Psoas muscle (tissue), 8 donors: ENCODE measurements around the gene CST3. TPM values are rescaled to one million over a fixed set of nuclear protein-coding genes. Genes with fewer than 3 reads are reported as not detected.

Source experiments
- ATAC-seq, 4 donors: fragments of 200-7000 bp; cut with Tn5 transposase; one replicate each; pipeline ENCODE4 v1.9.1; 2020; ENCODE audit warnings: moderate library complexity in 3 of 4, mild to moderate bottlenecking in 2 of 4
- DNase-seq, 2 donors: peaks; one replicate each; pipeline ENCODE4 v3.0.0-alpha.2; 2020
- H3K27ac ChIP-seq: fragments of 200-600 bp; one replicate; pipeline ENCODE4 v1.8.0; 2022
- H3K27me3 ChIP-seq, 3 donors: fragments of 200-600 bp in 1 of 3; one replicate each; pipeline versions ENCODE4 v1.6.1 to v1.8.0; 2013 to 2022; ENCODE audit warnings: low read length in 2 of 3, mild to moderate bottlenecking in 2 of 3, moderate library complexity in 1 of 3; ENCODE audit not compliant: insufficient read depth in 3 of 3
- H3K36me3 ChIP-seq, 2 donors: fragments of 200-600 bp in 1 of 2; one replicate each; pipeline versions ENCODE4 v1.6.1 to v1.8.0; 2013 to 2022; ENCODE audit warnings: low read depth in 1 of 2, mild to moderate bottlenecking in 1 of 2, moderate library complexity in 1 of 2; ENCODE audit not compliant: insufficient read depth in 1 of 2
- H3K4me1 ChIP-seq: fragments of 200-600 bp; one replicate; pipeline ENCODE4 v1.8.0; 2022
- H3K4me3 ChIP-seq: fragments of 200-600 bp; one replicate; pipeline ENCODE4 v1.8.0; 2022; ENCODE audit warnings: mild to moderate bottlenecking
- H3K9me3 ChIP-seq: fragments of 200-600 bp; one replicate; pipeline ENCODE4 v1.8.0; 2022
- CTCF ChIP-seq: fragments of 200-600 bp; IDR thresholded peaks from one replicate; pipeline ENCODE4 v1.8.0; 2022; ENCODE audit warnings: antibody characterized with exemption
- WGBS, 3 donors: extraction: QIAGEN DNeasy Blood & Tissue Kit; methylation state at CpG; one replicate each; pipeline versions ENCODE4 v1.1.6 to v1.1.7; 2013; 5-methylcytosine and 5-hydroxymethylcytosine counted together
- intact Hi-C, 2 donors: fragments of 100-400 bp; cut with DNase I; formaldehyde crosslinking; loops; one replicate each; pipeline versions ENCODE4 v1.11.0 to v1.14.2; 2022
- polyA plus RNA-seq, 3 donors: library from polyadenylated mRNA; stranded (reverse); fragments of 200-250 nt; gene quantifications; one replicate each; pipeline ENCODE4 v1.2.3, GENCODE V29; 2013
- total RNA-seq, 4 donors: library from RNA; stranded (reverse); fragmentation: NEBNext Ultra II Directional in 2 of 4; extraction: Animal tissue kit (Norgen Biotek cat#: 25700) in 2 of 4; gene quantifications; one replicate each; pipeline versions ENCODE4 v1.2.1 to v1.2.4, GENCODE V29; 2021 to 2023
- donor health status: healthy with polysubstance abuse.
- donor health status: DM: no; HTN: no; CAD: no; lungs with moderate emphysema.
- donor health status: Bipolar disorder and iron deficiency.
- donor health status: healthy.
- donor health status: DM: yes; HTN: yes; CAD: no.
- donor health status: DM: no; HTN: no; CAD: no.
- donor health status: DM: no; HTN: no; CAD: no.
- donor health status: DM: yes; HTN: yes; CAD: no.

CST3 gene
- total and polyA plus RNA-seq, 7 donors = 374 to 713 (median 422) TPM

GRCh38 chr20:23608251-23608846, 29.4 kb downstream of the CST3 start:
- peaks cover 0 to 3% (median 0%) of the 10 kb centered on the region in 3 donors for H3K27me3 ChIP-seq
- H3K36me3 ChIP-seq = no peaks in the 10 kb centered on the region
- no peak for TF ChIP-seq CTCF
- no peak overlapping the region for H3K27ac ChIP-seq
- H3K4me1 ChIP-seq = no peaks in the 10 kb centered on the region
- 63 to 78% (median 71%) methylated on average over 18 of the region's 18 CpGs for WGBS, 3 donors
- no peaks in the 10 kb centered on the region for H3K9me3 ChIP-seq
- H3K4me3 ChIP-seq = no peak overlapping the region
- intact Hi-C loops = loop anchor here (5.0 to 10.0 kb wide), 2 partner anchors 166 to 264 kb away; no protein-coding TSS in a partner anchor
- DNase-seq (no peak), ATAC-seq (no peak)

GRCh38 chr20:23607497-23608245, 30.1 kb downstream of the CST3 start:
- intact Hi-C loops = loop anchor here (2.0 to 10.0 kb wide), 3 partner anchors 165 to 263 kb away; no protein-coding TSS in a partner anchor
- H3K4me3 ChIP-seq = no peak overlapping the region
- H3K36me3 ChIP-seq = no peaks in the 10 kb centered on the region
- 84 to 87% (median 86%) methylated on average over 13 to 14 of the region's 14 CpGs for WGBS, 3 donors
- no peak for TF ChIP-seq CTCF
- ATAC-seq (no peak), DNase-seq (no peak)
- peaks cover 0 to 3% (median 0%) of the 10 kb centered on the region in 3 donors for H3K27me3 ChIP-seq
- no peaks in the 10 kb centered on the region for H3K9me3 ChIP-seq
- no peak overlapping the region for H3K27ac ChIP-seq
- no peaks in the 10 kb centered on the region for H3K4me1 ChIP-seq

- 9 to 12% (median 11%) methylated on average over 9 of the region's 9 CpGs for WGBS, 3 donors
- peak; percentile 86 for TF ChIP-seq CTCF
- no peak overlapping the region for H3K27ac ChIP-seq
- intact Hi-C loops = loop anchor here (2.0 to 10.0 kb wide), 3 partner anchors 164 to 262 kb away; no protein-coding TSS in a partner anchor
- H3K4me1 ChIP-seq = no peaks in the 10 kb centered on the region
- no peaks in the 10 kb centered on the region for H3K36me3 ChIP-seq
- ATAC-seq (peak; percentile 92 to 96 (median 94)), DNase-seq (peak; percentile 80 to 86)
- H3K9me3 ChIP-seq = no peaks in the 10 kb centered on the region
- H3K27me3 ChIP-seq = peaks cover 0 to 3% (median 0%) of the 10 kb centered on the region in 3 donors
- no peak overlapping the region for H3K4me3 ChIP-seq
Measured at GRCh38 chr20:23606652-23607049, 31.1 kb downstream of the CST3 start.

- no peak for DNase-seq
- Histone ChIP-seq H3K27me3 (peaks cover 0 to 3% (median 0%) of the 10 kb centered on the region in 3 donors), H3K4me3 (no peak within 1 kb of the TSS), H3K4me1 (no peaks in the 10 kb centered on the region), H3K27ac (no peak within 1 kb of the TSS), H3K36me3 (no peaks in the 10 kb centered on the region), H3K9me3 (no peaks in the 10 kb centered on the region)
- peak in 1 of 4 donors; percentile 15 for ATAC-seq
- intact Hi-C loops = loop anchor here (2.0 to 10.0 kb wide), 3 partner anchors 163 to 261 kb away; no protein-coding TSS in a partner anchor
- WGBS, 3 donors = 63 to 65% (median 64%) methylated on average over 14 to 16 of the region's 16 CpGs
- TF ChIP-seq CTCF = no peak
Measured at GRCh38 chr20:23605867-23606651, 31.7 kb downstream of the CST3 start, which contains the start of gene CST9. TSS of gene CST9 (minus strand) at chr20:23605917. CDS start at chr20:23605864, 53 bp downstream.
